ENCODE measurements around the gene COQ8B.

COQ8B gene

DNA sequence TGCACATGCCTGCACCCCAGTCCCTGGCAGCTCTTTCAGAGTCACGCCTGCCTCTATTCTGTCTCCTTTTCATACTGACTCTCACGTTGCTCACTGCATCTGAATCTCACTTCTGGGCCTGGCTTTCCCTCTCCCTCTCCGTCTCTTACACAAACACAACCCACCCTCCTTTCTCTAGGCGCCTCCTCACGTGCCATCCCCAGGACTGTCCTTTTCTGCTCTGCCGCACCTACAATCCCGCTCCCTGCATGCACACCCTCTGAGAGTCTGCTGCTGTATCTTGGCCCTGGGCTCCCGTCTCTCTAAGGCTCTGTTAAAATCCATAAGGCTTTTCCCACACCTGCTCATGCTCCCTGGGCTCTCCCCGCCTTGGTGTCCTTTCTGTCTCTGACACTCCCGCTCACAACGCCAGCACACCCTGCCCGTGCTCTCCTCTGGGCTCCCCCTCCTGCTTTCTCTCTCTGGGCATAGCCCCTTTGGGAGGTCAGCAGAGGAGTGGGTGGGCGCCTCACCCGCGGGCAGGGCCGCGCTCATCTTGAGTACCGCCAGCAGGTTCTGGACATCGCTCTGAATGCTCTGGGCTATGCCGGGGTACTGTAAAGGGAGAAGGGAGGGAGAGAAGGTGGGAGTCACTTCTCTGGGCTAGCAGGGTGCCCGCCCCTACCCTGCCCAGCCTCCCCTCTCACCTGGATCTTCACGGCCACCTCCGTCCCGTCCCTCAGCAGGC, 13.5 kb downstream of the COQ8B start:
- H3K9me3 ChIP-seq (ENCODE audit: low read length) = no peaks in the 10 kb centered on the region
- H3K4me2 ChIP-seq (ENCODE audit: low read length) = no peak overlapping the region
- H3K9ac ChIP-seq (ENCODE audit: low read length) = no peak overlapping the region
- H2AFZ ChIP-seq (ENCODE audit: low read length) = no peak overlapping the region
- H3K4me1 ChIP-seq (ENCODE audit: insufficient read depth, low read length, severe bottlenecking) = no peaks in the 10 kb centered on the region
- no peak overlapping the region for H3K4me3 ChIP-seq (ENCODE audit: low read depth, low read length, poor library complexity, severe bottlenecking)
- TF ChIP-seq, protein P1, sequence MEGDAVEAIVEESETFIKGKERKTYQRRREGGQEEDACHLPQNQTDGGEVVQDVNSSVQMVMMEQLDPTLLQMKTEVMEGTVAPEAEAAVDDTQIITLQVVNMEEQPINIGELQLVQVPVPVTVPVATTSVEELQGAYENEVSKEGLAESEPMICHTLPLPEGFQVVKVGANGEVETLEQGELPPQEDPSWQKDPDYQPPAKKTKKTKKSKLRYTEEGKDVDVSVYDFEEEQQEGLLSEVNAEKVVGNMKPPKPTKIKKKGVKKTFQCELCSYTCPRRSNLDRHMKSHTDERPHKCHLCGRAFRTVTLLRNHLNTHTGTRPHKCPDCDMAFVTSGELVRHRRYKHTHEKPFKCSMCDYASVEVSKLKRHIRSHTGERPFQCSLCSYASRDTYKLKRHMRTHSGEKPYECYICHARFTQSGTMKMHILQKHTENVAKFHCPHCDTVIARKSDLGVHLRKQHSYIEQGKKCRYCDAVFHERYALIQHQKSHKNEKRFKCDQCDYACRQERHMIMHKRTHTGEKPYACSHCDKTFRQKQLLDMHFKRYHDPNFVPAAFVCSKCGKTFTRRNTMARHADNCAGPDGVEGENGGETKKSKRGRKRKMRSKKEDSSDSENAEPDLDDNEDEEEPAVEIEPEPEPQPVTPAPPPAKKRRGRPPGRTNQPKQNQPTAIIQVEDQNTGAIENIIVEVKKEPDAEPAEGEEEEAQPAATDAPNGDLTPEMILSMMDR (IDR thresholded peaks at IDR 0.05; ENCODE audit: low read length) = no peak
- no peak for TF ChIP-seq EZH2 (IDR thresholded peaks at IDR 0.05; ENCODE audit: borderline replicate concordance, low read length)
- H3K9me2 ChIP-seq (ENCODE audit: low read depth, low read length) = no peaks in the 10 kb centered on the region
- peaks cover 50% of the 10 kb centered on the region for H3K36me3 ChIP-seq (ENCODE audit: insufficient read depth, low read length)
- no peak overlapping the region for H3K27ac ChIP-seq (ENCODE audit: low read depth, low read length, poor library complexity, severe bottlenecking)
- no peaks in the 10 kb centered on the region for H3K79me2 ChIP-seq (ENCODE audit: insufficient read depth, low read length)
- no peaks in the 10 kb centered on the region for H4K20me1 ChIP-seq (ENCODE audit: insufficient read depth, low read length)
- no peaks in the 10 kb centered on the region for H3K27me3 ChIP-seq (ENCODE audit: insufficient read depth, low read length)
- H3F3A ChIP-seq (ENCODE audit: insufficient read depth, low read length) = no peaks in the 10 kb centered on the region

DNA sequence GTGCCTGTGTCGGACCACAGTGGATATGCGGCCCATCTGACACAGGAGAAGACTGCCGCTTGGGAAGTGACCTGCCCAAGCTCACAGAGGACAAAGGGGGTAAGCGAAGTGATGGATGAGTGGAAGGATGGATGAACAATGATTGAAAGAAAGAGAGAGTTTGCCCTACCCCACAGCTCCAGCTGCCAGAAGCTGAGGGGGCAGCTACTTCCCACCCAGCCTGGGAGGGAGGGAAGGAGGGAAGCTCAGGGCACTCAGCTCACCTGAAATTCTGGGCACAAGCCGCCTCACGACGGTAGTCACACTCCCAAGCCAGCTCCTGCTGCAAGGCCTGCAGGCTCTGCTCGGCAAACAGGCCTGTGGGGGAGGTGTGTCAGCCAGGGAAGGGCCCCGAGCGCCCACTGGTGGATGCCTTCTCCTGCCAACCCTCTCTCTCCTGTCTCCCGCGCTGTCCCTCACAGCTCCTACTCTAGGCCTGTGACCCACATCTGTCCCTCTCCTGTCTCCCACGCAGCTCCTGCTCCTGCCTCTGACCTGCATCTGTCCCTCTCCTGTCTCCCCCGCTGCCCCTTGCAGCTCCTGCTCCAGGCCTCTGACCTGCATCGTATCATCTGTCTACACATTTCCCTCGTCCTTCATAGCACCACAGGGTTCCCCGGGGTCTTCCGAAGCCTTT, 14.2 kb downstream of the COQ8B start:
- no peaks in the 10 kb centered on the region for H3K4me1 ChIP-seq (ENCODE audit: insufficient read depth, low read length, severe bottlenecking)
- no peak overlapping the region for H3K4me3 ChIP-seq (ENCODE audit: low read depth, low read length, poor library complexity, severe bottlenecking)

DNA sequence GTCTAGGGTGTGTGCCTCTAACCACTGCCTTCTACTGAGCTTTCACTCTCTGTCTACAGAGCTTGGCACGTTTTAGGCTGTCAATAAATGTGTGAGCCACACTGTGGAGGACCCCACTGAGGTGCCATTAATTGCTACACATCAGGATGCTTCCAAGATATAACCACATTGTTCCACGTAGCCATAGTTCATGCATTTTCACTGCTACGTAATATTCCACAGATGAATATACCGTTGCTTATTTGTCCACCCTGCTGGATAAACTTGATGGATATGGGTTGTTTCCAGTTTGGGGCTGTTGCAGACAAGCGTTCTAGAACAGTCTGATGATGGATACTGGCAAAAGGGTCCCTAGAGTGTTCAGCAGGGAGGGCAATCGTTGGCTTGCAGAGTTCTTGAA, 14.9 kb downstream of the COQ8B start:
- Histone ChIP-seq H3F3A (ENCODE audit: insufficient read depth, low read length) (no peaks in the 10 kb centered on the region), H3K27ac (ENCODE audit: low read depth, low read length, poor library complexity, severe bottlenecking) (no peak overlapping the region), H3K36me3 (ENCODE audit: insufficient read depth, low read length) (peaks cover 43% of the 10 kb centered on the region)

More for the DNA sequence above, 14.2 kb downstream of the COQ8B start:
- no peaks in the 10 kb centered on the region for H3K9me3 ChIP-seq (ENCODE audit: low read length)
- H4K20me1 ChIP-seq (ENCODE audit: insufficient read depth, low read length) = no peaks in the 10 kb centered on the region
- no peak overlapping the region for H3K27ac ChIP-seq (ENCODE audit: low read depth, low read length, poor library complexity, severe bottlenecking)
- no peaks in the 10 kb centered on the region for H3K79me2 ChIP-seq (ENCODE audit: insufficient read depth, low read length)
- H3K27me3 ChIP-seq (ENCODE audit: insufficient read depth, low read length) = no peaks in the 10 kb centered on the region
- TF ChIP-seq EZH2 (IDR thresholded peaks at IDR 0.05; ENCODE audit: borderline replicate concordance, low read length) = no peak
- TF ChIP-seq, protein P1 (IDR thresholded peaks at IDR 0.05; ENCODE audit: low read length) = peak; percentile 51; the same call in 1 of the 2 replicates
- no peak overlapping the region for H2AFZ ChIP-seq (ENCODE audit: low read length)
- no peaks in the 10 kb centered on the region for H3F3A ChIP-seq (ENCODE audit: insufficient read depth, low read length)
- H3K9me2 ChIP-seq (ENCODE audit: low read depth, low read length) = no peaks in the 10 kb centered on the region
- peaks cover 44% of the 10 kb centered on the region for H3K36me3 ChIP-seq (ENCODE audit: insufficient read depth, low read length)
- H3K4me2 ChIP-seq (ENCODE audit: low read length) = no peak overlapping the region
- H3K9ac ChIP-seq (ENCODE audit: low read length) = no peak overlapping the region

More for the DNA sequence above, 14.9 kb downstream of the COQ8B start:
- Histone ChIP-seq H3K9me3 (ENCODE audit: low read length) (no peaks in the 10 kb centered on the region), H3K79me2 (ENCODE audit: insufficient read depth, low read length) (no peaks in the 10 kb centered on the region), H3K9ac (ENCODE audit: low read length) (no peak overlapping the region), H2AFZ (ENCODE audit: low read length) (no peak overlapping the region), H4K20me1 (ENCODE audit: insufficient read depth, low read length) (no peaks in the 10 kb centered on the region), H3K4me1 (ENCODE audit: insufficient read depth, low read length, severe bottlenecking) (no peaks in the 10 kb centered on the region), H3K4me2 (ENCODE audit: low read length) (no peak overlapping the region), H3K27me3 (ENCODE audit: insufficient read depth, low read length) (no peaks in the 10 kb centered on the region), H3K4me3 (ENCODE audit: low read depth, low read length, poor library complexity, severe bottlenecking) (no peak overlapping the region), H3K9me2 (ENCODE audit: low read depth, low read length) (no peaks in the 10 kb centered on the region)
- no peak for TF ChIP-seq EZH2 (IDR thresholded peaks at IDR 0.05; ENCODE audit: borderline replicate concordance, low read length)
- TF ChIP-seq, protein P1 (IDR thresholded peaks at IDR 0.05; ENCODE audit: low read length) = no peak

Measured in OCI-LY1 (cell line).